Ascending aorta (tissue), 2 donors: ENCODE data around the gene ATP9A. TPM values are rescaled to one million over a fixed set of nuclear protein-coding genes. Genes with fewer than 3 reads are reported as not detected.

Source experiments
- DNase-seq, 2 donors: peaks; one replicate each; pipeline ENCODE4 v3.0.0-alpha.2; 2019; ENCODE audit warnings: low spot score in 2 of 2
- H3K27ac ChIP-seq, 2 donors: fragments of 200-600 bp; sonication (generic); one replicate each; pipeline ENCODE4 v1.5.1; 2016 to 2017; ENCODE audit warnings: mild to moderate bottlenecking in 1 of 2
- H3K27me3 ChIP-seq: fragments of 200-600 bp; sonication (generic); one replicate; pipeline ENCODE4 v1.5.1; 2017
- H3K36me3 ChIP-seq, 2 donors: fragments of 200-600 bp; sonication (generic); one replicate each; pipeline ENCODE4 v1.5.1; 2016
- H3K4me1 ChIP-seq, 2 donors: fragments of 200-600 bp; sonication (generic); one replicate each; pipeline ENCODE4 v1.5.1; 2016 to 2017; ENCODE audit warnings: mild to moderate bottlenecking in 1 of 2
- H3K4me3 ChIP-seq, 2 donors: fragments of 200-600 bp; sonication (generic); one replicate each; pipeline ENCODE4 v1.5.1; 2016 to 2017; ENCODE audit warnings: mild to moderate bottlenecking in 1 of 2
- H3K9me3 ChIP-seq, 2 donors: fragments of 200-600 bp; sonication (generic); one replicate each; pipeline ENCODE4 v1.5.1; 2016
- CTCF ChIP-seq, 3 experiments: fragments of 200-600 bp in 2 of 3; fragments of 450-650 bp in 1 of 3; sonication (generic) in 2 of 3; IDR thresholded peaks; one replicate each; pipeline ENCODE4 v1.5.1; 2016 to 2019; ENCODE audit warnings: antibody characterized with exemption in 3 of 3, mild to moderate bottlenecking in 1 of 3, moderate library complexity in 1 of 3
- intact Hi-C: fragments of 100-400 bp; cut with DNase I; formaldehyde crosslinking; loops from one replicate; pipeline ENCODE4 v1.15.1; 2023
- total RNA-seq: library from RNA; depleted of rRNA; stranded (reverse); fragments of >200 nt; gene quantifications from one replicate; pipeline ENCODE4 v1.1.0, GENCODE V29; 2016

Gene ATP9A
- total RNA-seq, 1 donor from 2014 or later = 14.5 TPM

- Histone ChIP-seq H3K4me1 (no peaks in the 10 kb centered on the region), H3K36me3 (peaks cover 0 to 11% of the 10 kb centered on the region in 2 donors), H3K27ac (no peak overlapping the region), H3K4me3 (no peak overlapping the region), H3K27me3 (no peaks in the 10 kb centered on the region), H3K9me3 (no peaks in the 10 kb centered on the region)
- DNase-seq = no peak
- no peak for TF ChIP-seq CTCF (IDR thresholded peaks at IDR 0.05)
- intact Hi-C loops = loop anchor here (10.0 kb wide), 1 partner anchor 379 kb away; no protein-coding TSS in a partner anchor
Observed at GRCh38 chr20:51705400-51705799, 62.8 kb downstream of the ATP9A start.

DNA sequence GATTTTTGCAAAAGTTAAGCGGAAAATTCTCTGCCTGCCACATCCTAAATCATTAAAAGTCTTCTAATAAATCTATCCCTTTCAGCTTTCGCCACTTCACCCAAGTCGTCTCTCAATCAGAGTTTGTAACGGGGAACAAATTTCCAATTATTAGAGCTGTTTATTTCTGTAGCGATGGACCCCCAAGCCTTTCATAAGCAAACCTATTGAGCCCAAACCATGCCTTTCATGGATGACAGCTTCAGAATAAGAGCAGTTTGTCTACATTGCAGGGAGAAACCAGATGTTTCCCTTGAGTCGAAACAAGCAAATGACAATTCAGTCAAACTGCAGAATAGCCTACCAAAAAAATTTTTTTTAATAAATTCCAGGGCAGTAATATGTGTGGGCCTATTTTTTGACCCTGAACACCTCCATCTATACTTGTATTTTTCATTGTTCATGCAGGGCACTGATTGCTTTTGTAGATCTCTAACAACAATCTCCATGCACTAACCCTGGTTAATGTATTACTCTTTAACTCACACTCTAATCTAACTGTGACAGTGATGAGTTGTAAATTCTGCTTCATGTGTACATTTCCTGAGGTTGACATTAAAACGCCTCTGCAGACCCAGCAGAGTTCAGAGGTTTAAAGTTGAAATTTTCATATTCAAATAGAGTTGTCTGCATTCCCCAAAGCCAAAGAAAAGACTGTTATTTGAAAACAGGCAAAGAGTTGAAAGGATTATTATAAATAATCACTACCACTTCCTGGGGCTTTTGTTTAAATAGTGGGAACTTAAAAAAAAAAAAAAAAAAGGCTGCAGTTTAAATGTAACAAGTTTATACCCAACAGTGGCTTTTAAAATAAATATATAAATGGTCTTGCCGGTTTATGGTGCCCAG lies 64.5 kb downstream of the ATP9A start:
- Histone ChIP-seq H3K36me3 (peaks cover 0 to 11% of the 10 kb centered on the region in 2 donors), H3K27ac (no peak overlapping the region), H3K4me1 (no peaks in the 10 kb centered on the region), H3K9me3 (no peaks in the 10 kb centered on the region), H3K27me3 (no peaks in the 10 kb centered on the region), H3K4me3 (no peak overlapping the region)
- no peak for TF ChIP-seq CTCF (IDR thresholded peaks at IDR 0.05)
- intact Hi-C loops = loop anchor here (10.0 kb wide), 1 partner anchor 381 kb away; no protein-coding TSS in a partner anchor
- DNase-seq = no peak

- intact Hi-C loops = loop anchor here (10.0 kb wide), 1 partner anchor 382 kb away; no protein-coding TSS in a partner anchor
- no peak for TF ChIP-seq CTCF (IDR thresholded peaks at IDR 0.05)
- no peak for DNase-seq
Observed at GRCh38 chr20:51702556-51702955, 65.6 kb downstream of the ATP9A start.

DNA sequence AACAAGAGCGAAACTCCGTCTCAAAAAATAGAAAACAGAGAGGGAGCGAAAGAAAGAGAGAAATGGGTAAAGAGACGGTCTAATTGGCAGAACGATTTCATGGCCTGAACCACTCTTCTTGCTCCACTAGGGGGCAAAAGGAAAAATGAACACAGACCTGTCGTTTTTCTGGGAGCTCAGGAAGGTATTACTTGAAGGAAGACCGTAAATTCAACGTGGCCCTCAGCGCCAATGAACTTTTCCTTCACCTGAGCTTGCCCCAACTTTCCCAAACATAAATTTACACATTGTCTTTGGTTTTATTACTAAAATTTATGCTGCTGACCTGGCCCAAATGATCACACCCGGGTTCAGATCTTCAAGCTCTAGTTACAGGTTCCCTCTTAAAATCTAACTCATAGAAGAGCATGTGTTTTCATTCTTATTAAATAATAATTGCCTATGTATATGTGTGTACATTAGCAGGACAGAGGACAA lies 67.3 kb downstream of the ATP9A start:
- Histone ChIP-seq H3K36me3 (no peaks in the 10 kb centered on the region), H3K9me3 (no peaks in the 10 kb centered on the region), H3K4me3 (no peak overlapping the region), H3K4me1 (peaks cover 0 to 15% of the 10 kb centered on the region in 2 donors), H3K27me3 (no peaks in the 10 kb centered on the region), H3K27ac (no peak overlapping the region)
- TF ChIP-seq CTCF (IDR thresholded peaks at IDR 0.05) = peak in 2 of 3 experiments; percentile 58 to 67
- intact Hi-C loops = loop anchor here (2.0 to 10.0 kb wide), 2 partner anchors 68 to 384 kb away; partner anchors contain the start of gene ATP9A
- no peak for DNase-seq

More at GRCh38 chr20:51702556-51702955, 65.6 kb downstream of the ATP9A start:
- Histone ChIP-seq H3K27ac (no peak overlapping the region), H3K27me3 (no peaks in the 10 kb centered on the region), H3K4me1 (peaks cover 0 to under 1% of the 10 kb centered on the region in 2 donors), H3K9me3 (no peaks in the 10 kb centered on the region), H3K36me3 (peaks cover 0 to 5% of the 10 kb centered on the region in 2 donors), H3K4me3 (no peak overlapping the region)

- Histone ChIP-seq H3K9me3 (no peaks in the 10 kb centered on the region), H3K4me3 (no peak overlapping the region), H3K4me1 (peaks cover 0 to 16% of the 10 kb centered on the region in 2 donors), H3K27me3 (no peaks in the 10 kb centered on the region), H3K27ac (peak overlapping the region; percentile 13 to 33), H3K36me3 (peaks cover 0 to 10% of the 10 kb centered on the region in 2 donors)
- TF ChIP-seq CTCF (IDR thresholded peaks at IDR 0.05) = no peak
- DNase-seq = no peak
- intact Hi-C loops = no loop called here
Observed at GRCh38 chr20:51698252-51698651, 69.9 kb downstream of the ATP9A start.
